SK-N-SH (cell line): ENCODE data around the gene TOM1L2.
A peak's percentile ranks its signal among the peaks of the same experiment; 100 is the strongest.

Source experiments
- CTCF ChIP-seq: fragments of 200-600 bp; sonication (generic); IDR thresholded peaks from 2 replicates; pipeline ENCODE4 v1.6.1; 2017; ENCODE audit warnings: antibody characterized with exemption, mild to moderate bottlenecking, moderate library complexity
- FOXM1 ChIP-seq: IDR thresholded peaks from 2 replicates; pipeline ENCODE4 v1.4.0; 2012; ENCODE audit warnings: low read depth, mild to moderate bottlenecking
- GABPA ChIP-seq: IDR thresholded peaks from 2 replicates; pipeline ENCODE4 v1.4.0; 2012; ENCODE audit warnings: low read depth, mild to moderate bottlenecking
- JUND ChIP-seq: IDR thresholded peaks from 2 replicates; pipeline ENCODE4 v1.4.0; 2012
- MAX ChIP-seq: IDR thresholded peaks from 2 replicates; pipeline ENCODE4 v1.4.0; 2012; ENCODE audit warnings: low read depth
- TAF1 ChIP-seq: IDR thresholded peaks from 2 replicates; pipeline ENCODE4 v1.6.1; 2012; ENCODE audit warnings: low read depth, mild to moderate bottlenecking, low read length, moderate library complexity, borderline replicate concordance

- TF ChIP-seq CTCF (no peak), JUND (peak; percentile 67), GABPA (no peak), MAX (no peak), TAF1 (no peak), FOXM1 (peak; percentile 58; the same call in 1 of the 2 replicates)
These were observed 31.7 kb downstream of the TOM1L2 start for GRCh38 chr17:17940441-17940911.
